Colonic mucosa (tissue), 4 donors: ENCODE data around the gene COLQ. TPM values are rescaled to one million over a fixed set of nuclear protein-coding genes. Genes with fewer than 3 reads are reported as not detected.

Experiments used
- DNase-seq: peaks from one replicate; pipeline ENCODE4 v3.0.0-alpha.2; 2020
- H3K27ac ChIP-seq: fragments of 200-600 bp; one replicate; pipeline ENCODE4 v1.8.0; 2021
- H3K27me3 ChIP-seq: fragments of 200-600 bp; one replicate; pipeline ENCODE4 v1.8.0; 2021
- H3K36me3 ChIP-seq: fragments of 200-600 bp; one replicate; pipeline ENCODE4 v1.8.0; 2021
- H3K4me1 ChIP-seq: fragments of 200-600 bp; one replicate; pipeline ENCODE4 v1.8.0; 2021; ENCODE audit warnings: mild to moderate bottlenecking
- H3K4me3 ChIP-seq: fragments of 200-600 bp; one replicate; pipeline ENCODE4 v1.8.0; 2021
- H3K9ac ChIP-seq, 2 donors: one replicate each; pipeline ENCODE4 v1.7.0; 2013; ENCODE audit warnings: control low read depth in 2 of 2, low read depth in 2 of 2, low read length in 2 of 2
- H3K9me3 ChIP-seq: fragments of 200-600 bp; one replicate; pipeline ENCODE4 v1.8.0; 2021
- CTCF ChIP-seq: fragments of 200-600 bp; IDR thresholded peaks from one replicate; pipeline ENCODE4 v1.8.0; 2022; ENCODE audit warnings: antibody characterized with exemption, mild to moderate bottlenecking
- intact Hi-C: fragments of 100-400 bp; cut with DNase I; formaldehyde crosslinking; loops from one replicate; pipeline ENCODE4 v1.14.1; 2022
- total RNA-seq, 2 donors: library from RNA; stranded (reverse); fragmentation: NEBNext Ultra II Directional in 1 of 2; extraction: Animal tissue kit (Norgen Biotek cat#: 25700) in 1 of 2; gene quantifications; one replicate each; pipeline ENCODE4 v1.2.1, GENCODE V29; 2021
- donor health status: healthy.
- donor health status: DM: no; HTN: no; CAD: no.
- donor health status: DM: no; HTN: no; CAD: no.

COLQ gene
- total RNA-seq, 2 donors from 2014 or later: 0.79 to 0.85 TPM

- intact Hi-C loops: no loop called here
- Histone ChIP-seq H3K27ac (no peak overlapping the region), H3K4me3 (no peak overlapping the region), H3K9ac (no peak overlapping the region), H3K27me3 (no peaks in the 10 kb centered on the region), H3K9me3 (no peaks in the 10 kb centered on the region), H3K36me3 (no peaks in the 10 kb centered on the region), H3K4me1 (no peaks in the 10 kb centered on the region)
- TF ChIP-seq CTCF: no peak
- DNase-seq: no peak
Observed at GRCh38 chr3:15456321-15456720, 65.2 kb downstream of the COLQ start.

- intact Hi-C loops: no loop called here
- H3K9me3 ChIP-seq: no peaks in the 10 kb centered on the region
- no peak for TF ChIP-seq CTCF
- no peaks in the 10 kb centered on the region for H3K27me3 ChIP-seq
- no peak overlapping the region for H3K9ac ChIP-seq
- no peaks in the 10 kb centered on the region for H3K4me1 ChIP-seq
- H3K27ac ChIP-seq: no peak overlapping the region
- no peak for DNase-seq
- H3K36me3 ChIP-seq: no peaks in the 10 kb centered on the region
- no peak overlapping the region for H3K4me3 ChIP-seq
Observed at GRCh38 chr3:15455756-15456155, 65.8 kb downstream of the COLQ start.

- no peaks in the 10 kb centered on the region for H3K4me1 ChIP-seq
- no peak overlapping the region for H3K4me3 ChIP-seq
- DNase-seq: no peak
- intact Hi-C loops: no loop called here
- H3K9me3 ChIP-seq: no peaks in the 10 kb centered on the region
- no peak overlapping the region for H3K27ac ChIP-seq
- no peak for TF ChIP-seq CTCF
- H3K36me3 ChIP-seq: no peaks in the 10 kb centered on the region
- no peak overlapping the region for H3K9ac ChIP-seq
- no peaks in the 10 kb centered on the region for H3K27me3 ChIP-seq
Observed at GRCh38 chr3:15454965-15455364, 66.5 kb downstream of the COLQ start.

DNA sequence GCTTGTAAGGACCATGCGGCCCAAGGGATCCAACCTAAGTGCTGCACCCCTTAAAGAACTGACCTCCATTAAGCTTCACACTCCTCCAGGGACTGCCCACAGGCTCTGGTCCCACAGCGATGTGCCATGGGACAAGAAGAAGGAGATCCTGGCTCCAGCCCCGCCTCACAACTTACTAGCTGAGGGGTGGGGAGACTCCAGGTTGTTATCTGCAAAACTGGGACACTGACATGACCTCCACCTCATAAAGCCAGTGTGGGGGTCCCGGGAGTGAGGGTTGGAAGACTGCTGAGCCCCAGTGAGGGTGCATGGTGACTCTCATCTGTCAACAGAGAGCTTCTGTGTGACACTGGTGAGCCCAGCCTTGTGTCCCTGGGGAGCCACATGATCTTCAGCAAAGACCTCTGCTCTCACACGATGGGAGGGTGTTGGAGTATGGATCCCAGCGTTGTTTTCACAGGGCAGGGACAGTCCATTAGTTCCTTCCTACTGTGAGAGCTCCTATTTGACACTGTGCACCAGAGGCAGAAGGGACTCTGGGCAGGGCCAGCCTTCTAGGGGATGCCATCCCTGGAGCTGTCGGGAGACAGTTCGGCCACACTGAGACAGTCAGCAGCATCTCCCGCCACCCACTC, 67.4 kb downstream of the COLQ start:
- no peak for DNase-seq
- no peak for TF ChIP-seq CTCF
- Histone ChIP-seq H3K27me3 (no peaks in the 10 kb centered on the region), H3K4me1 (no peaks in the 10 kb centered on the region), H3K4me3 (no peak overlapping the region), H3K27ac (no peak overlapping the region), H3K9ac (no peak overlapping the region), H3K9me3 (no peaks in the 10 kb centered on the region), H3K36me3 (no peaks in the 10 kb centered on the region)
- intact Hi-C loops: no loop called here

DNA sequence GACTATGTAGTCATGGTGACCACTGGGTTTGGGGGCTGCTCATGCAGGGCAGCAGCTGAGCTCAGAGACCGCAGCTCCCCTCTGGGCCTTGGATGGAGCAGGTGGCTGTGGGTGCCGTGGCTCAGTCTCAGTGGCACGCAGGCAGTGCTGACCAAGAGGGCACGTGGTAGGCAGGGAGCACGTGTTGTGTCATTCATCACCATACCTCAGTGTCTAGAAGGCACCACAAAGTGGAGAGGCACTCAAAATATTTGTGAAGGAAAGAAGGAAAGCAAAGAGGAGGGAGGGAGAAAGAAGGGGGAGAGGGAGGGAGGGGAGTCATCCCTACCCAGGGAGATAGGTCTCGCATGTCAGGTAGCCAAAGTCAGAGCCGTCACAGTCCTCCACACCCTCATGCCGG, 68.0 kb downstream of the COLQ start:
- no peaks in the 10 kb centered on the region for H3K27me3 ChIP-seq
- H3K36me3 ChIP-seq: no peaks in the 10 kb centered on the region
- intact Hi-C loops: no loop called here
- DNase-seq: no peak
- no peaks in the 10 kb centered on the region for H3K4me1 ChIP-seq
- no peaks in the 10 kb centered on the region for H3K9me3 ChIP-seq
- no peak for TF ChIP-seq CTCF
- no peak overlapping the region for H3K27ac ChIP-seq
- no peak overlapping the region for H3K9ac ChIP-seq
- H3K4me3 ChIP-seq: no peak overlapping the region
